Kidney capillary endothelial cell (primary cell): ENCODE measurements around the gene UBTD2.
"Not testable (repeated sequence)": the region's sequence is repeated elsewhere in the genome, so short reads cannot be mapped to it uniquely, and the experiment has no call there.

Experiments
- DNase-seq: peaks from one replicate; pipeline ENCODE4 v3.0.0-alpha.2; 2018; ENCODE audit warnings: low spot score

Gene UBTD2

GRCh38 chr5:172251419-172251818, 32.1 kb downstream of the UBTD2 start:
- DNase-seq, result no peak

- DNase-seq, result no peak
Measured at GRCh38 chr5:172248637-172249036, 34.9 kb downstream of the UBTD2 start.

- DNase-seq, result no peak
Measured at GRCh38 chr5:172245703-172246125, 37.9 kb downstream of the UBTD2 start.

- DNase-seq, result no peak
Measured at GRCh38 chr5:172245046-172245445, 38.5 kb downstream of the UBTD2 start.

GRCh38 chr5:172243302-172243701, 40.3 kb downstream of the UBTD2 start:
- DNase-seq, result no peak

DNA sequence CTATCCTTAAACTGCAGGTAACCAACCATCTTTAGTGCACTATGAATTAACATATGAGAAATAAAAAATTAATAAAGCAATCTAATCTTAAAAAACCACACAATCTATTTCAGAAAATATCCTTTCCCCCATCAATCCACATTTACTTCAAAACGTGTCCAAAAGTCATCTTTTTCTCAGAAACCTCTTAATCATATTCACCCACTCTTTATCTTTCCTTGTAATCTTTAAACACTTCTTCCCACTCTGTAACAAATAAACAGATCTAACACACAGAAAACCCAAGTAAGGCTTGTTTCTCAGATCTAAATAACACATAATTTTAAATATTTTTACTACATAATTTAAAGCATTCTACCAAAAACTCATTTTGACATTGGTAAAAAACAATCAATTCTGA, 45.2 kb downstream of the UBTD2 start:
- no peak for DNase-seq

- DNase-seq, result no peak
Measured at GRCh38 chr5:172235827-172236736, 47.5 kb downstream of the UBTD2 start.

DNA sequence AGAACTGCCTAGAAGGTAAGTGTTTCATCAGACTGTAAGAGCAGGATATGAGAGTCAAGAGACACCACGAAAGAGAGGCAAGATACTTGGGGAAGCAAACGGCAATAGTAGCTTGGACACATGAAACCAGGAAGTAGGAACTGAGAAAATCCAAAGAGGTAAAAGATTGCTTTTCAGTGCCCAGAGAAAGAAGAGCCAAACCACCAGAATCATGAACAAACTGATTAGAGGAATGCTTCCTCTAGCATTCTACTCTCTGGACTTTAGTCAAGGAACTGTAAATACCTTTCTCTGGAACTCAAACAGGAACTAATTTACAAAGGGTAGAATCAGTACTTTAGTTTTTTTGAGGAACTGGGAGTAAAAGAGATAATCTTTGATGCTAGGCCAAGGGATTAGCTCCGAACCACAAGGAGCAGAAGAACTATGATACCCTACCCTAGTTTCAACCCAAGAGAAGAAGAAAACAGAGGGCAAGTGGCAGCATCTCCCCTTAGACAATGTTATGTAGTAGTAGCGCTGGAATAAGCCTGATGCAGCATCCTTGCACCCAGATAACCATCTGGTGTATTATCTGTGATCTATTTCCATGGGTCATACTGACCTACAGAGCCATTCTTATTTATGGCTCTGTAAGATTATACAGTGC, 48.3 kb downstream of the UBTD2 start:
- no peak for DNase-seq

DNA sequence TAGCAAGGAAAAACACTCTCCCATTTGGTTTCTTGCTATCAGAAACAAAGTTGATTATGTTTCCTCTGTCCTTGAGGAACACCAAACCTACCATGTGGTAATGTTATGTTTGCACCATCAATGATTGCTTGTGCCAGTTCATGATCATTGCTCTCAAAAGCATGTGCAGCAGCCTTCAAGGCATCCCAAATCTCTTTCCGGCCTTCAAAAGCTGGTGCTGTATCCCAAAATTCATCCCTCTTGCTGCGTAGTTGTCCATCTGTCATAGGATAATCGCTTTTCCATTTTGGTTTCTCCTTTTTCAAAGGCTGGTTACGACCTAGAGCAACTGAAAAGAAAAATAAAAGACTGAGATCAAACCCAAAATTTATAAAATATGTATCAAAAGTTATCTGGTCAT, 49.5 kb downstream of the UBTD2 start:
- DNase-seq, result no peak

- no peak for DNase-seq
Measured at GRCh38 chr5:172229904-172230303, 53.7 kb downstream of the UBTD2 start.

- DNase-seq, result no peak
Measured at GRCh38 chr5:172224996-172225395, 58.6 kb downstream of the UBTD2 start.

- DNase-seq, result no peak
Measured at GRCh38 chr5:172223901-172224873, 59.4 kb downstream of the UBTD2 start.

- no peak for DNase-seq
Measured at GRCh38 chr5:172219296-172219695, 64.3 kb downstream of the UBTD2 start.

GRCh38 chr5:172216345-172216744, 67.2 kb downstream of the UBTD2 start:
- DNase-seq, result no peak

GRCh38 chr5:172213126-172213525, 70.4 kb downstream of the UBTD2 start:
- DNase-seq, result no peak

DNA sequence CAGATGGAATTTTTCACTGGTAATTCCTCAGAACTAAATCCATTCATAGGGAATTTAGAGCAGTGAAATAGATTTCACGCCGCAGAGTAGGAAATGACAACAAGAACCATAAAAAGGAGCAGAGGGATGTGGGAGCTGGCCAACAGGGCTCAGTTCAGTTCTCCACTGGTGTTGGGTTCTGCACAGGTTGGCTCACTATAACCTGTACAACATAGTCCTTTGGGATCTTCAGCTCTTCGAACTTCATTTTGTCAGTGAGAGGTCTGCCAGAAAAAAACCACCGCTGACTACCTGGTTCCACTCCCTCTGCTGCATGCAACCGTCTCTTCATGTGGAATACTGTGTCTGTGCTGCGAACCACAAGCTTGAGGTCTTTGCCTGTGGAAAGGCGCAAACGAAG, 71.9 kb downstream of the UBTD2 start:
- DNase-seq, result no peak

DNA sequence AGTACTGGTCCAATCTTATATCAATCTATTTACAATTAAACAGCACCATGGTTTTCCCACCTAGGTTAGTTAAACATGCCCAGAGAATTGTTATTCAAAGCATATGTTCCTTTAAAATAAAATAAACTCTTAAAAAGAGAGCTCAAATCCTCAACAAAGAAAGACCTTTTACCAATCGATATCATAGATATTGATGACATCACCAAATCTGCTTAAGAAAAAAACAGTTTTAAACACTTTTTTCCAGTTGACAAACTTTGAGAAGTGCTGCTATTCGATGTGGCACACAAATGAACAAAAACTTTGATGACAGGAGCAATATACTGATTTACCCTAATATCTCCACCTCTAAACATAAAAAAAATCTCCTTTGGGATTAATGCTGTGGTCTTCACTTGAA, 73.8 kb downstream of the UBTD2 start:
- no peak for DNase-seq

DNA sequence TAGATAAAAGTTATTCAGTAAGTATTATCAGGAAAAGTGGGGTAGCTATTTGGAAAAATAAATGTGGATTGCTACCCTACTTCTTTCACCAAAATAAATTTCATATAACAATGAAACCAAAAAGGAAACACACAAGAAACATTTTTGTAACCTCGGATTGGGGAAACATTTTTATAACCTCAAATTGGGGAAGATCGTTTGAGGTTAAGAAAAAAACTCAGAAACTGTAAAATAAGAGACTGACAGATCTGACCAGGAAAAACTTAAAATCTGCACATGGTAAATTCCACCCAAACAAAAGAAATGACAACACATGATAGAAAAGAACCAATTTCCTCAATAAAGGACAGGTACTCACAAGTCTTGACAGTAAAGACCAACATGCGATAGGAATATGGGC, 76.1 kb downstream of the UBTD2 start:
- no peak for DNase-seq

DNA sequence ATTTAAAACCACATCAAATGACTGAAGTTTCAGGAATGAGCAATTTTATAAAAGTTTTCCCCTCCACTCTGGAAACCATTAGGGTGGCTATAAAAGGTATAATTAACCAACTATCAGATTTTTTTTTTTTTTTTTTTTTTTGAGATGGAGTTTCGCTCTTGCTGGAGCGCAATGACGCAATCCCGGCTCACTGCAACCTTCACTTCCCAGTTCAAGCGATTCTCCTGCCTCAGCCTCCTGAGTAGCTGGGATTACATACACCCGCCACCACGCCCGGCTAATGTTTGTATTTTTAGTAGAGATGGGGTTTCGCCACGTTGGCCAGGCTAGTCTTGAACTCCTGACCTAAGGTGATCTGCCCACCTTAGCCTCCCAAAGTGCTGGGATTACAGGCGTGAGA, 77.6 kb downstream of the UBTD2 start:
- DNase-seq, result not testable (repeated sequence)

DNA sequence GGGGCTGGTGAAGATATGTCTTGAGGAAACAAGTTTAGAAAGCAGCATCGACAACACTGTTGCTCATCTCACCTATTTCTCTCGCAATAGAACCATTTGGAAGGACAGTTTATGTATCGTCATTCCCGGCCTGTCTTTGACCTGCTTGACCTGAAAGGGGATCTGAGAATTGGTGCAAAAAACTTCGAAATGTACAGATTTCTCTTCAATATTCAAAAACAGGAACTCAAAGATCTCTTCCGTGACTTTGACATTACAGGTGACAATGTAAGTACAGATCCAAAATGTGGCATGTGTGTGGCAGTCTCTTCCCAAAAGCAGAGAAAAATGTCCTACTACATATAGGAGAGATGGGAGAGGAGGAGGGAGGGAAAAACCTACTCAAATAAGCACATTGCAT, 83.1 kb downstream of the UBTD2 start:
- no peak for DNase-seq

GRCh38 chr5:172199446-172199845, 84.1 kb downstream of the UBTD2 start:
- no peak for DNase-seq

- not testable (repeated sequence) for DNase-seq
Measured at GRCh38 chr5:172197775-172198174, 85.8 kb downstream of the UBTD2 start.
